MCF 10A (cell line): ENCODE results near the gene STXBP6. TPM values are rescaled to one million over a fixed set of nuclear protein-coding genes. Genes with fewer than 3 reads are reported as not detected.

Experiments used
- BruUV-seq: library from RNA; stranded (reverse); fragments of 400-500 nt; replicated peaks from 2 replicates; lab custom pipeline; 2021; lab: Mats Ljungman, UMichigan
- CTCF ChIA-PET: fragments of 300-600 bp; sonication (Branson Sonifier 250); formaldehyde crosslinking; extraction: SDS; loops from one replicate; lab custom pipeline; 2021; ENCODE audit warnings: antibody characterized with exemption, inconsistent platforms; lab: Yijun Ruan, JAX
- POLR2A ChIA-PET: fragments of 300-600, 350-650 bp; sonication (Branson Sonifier 250); formaldehyde crosslinking; extraction: SDS; loops from one replicate; lab custom pipeline; 2020; ENCODE audit warnings: antibody characterized with exemption, inconsistent platforms; lab: Yijun Ruan, JAX
- DNase-seq: peaks from one replicate; pipeline ENCODE4 v3.0.0-alpha.2; 2018; ENCODE audit not compliant: unreplicated experiment
- H3K27ac Mint-ChIP-seq: one replicate; pipeline ENCODE4 v1.8.0; 2022; ENCODE audit warnings: mild to moderate bottlenecking, low read depth, mixed read lengths; ENCODE audit not compliant: unreplicated experiment
- H3K27me3 Mint-ChIP-seq: one replicate; pipeline ENCODE4 v1.8.0; 2022; ENCODE audit warnings: mixed read lengths; ENCODE audit not compliant: insufficient read depth, unreplicated experiment
- H3K36me3 Mint-ChIP-seq: one replicate; pipeline ENCODE4 v1.8.0; 2022; ENCODE audit warnings: mild to moderate bottlenecking, moderate library complexity, mixed read lengths; ENCODE audit not compliant: insufficient read depth, unreplicated experiment
- H3K4me1 Mint-ChIP-seq: one replicate; pipeline ENCODE4 v1.8.0; 2022; ENCODE audit warnings: mixed read lengths; ENCODE audit not compliant: insufficient read depth, unreplicated experiment
- H3K4me3 Mint-ChIP-seq: one replicate; pipeline ENCODE4 v1.8.0; 2022; ENCODE audit warnings: mild to moderate bottlenecking, moderate library complexity, mixed read lengths; ENCODE audit not compliant: unreplicated experiment
- H3K9me3 Mint-ChIP-seq: one replicate; pipeline ENCODE4 v1.8.0; 2022; ENCODE audit warnings: mixed read lengths; ENCODE audit not compliant: unreplicated experiment
- CTCF ChIP-seq: fragments of 200-600 bp; IDR thresholded peaks from one replicate; pipeline ENCODE4 v1.8.0; 2022; ENCODE audit warnings: antibody characterized with exemption, mild to moderate bottlenecking; ENCODE audit not compliant: unreplicated experiment
- intact Hi-C: fragments of 100-400 bp; cut with micrococcal nuclease; formaldehyde crosslinking; loops from 2 replicates; pipeline ENCODE4 v1.14.1; 2022
- total RNA-seq: library from RNA; stranded (reverse); gene quantifications from 2 replicates; pipeline ENCODE4 v1.2.3, GENCODE V29; 2022

Gene STXBP6
- total RNA-seq, 1 experiment from 2014 or later: not detected

GRCh38 chr14:24833385-24833784 is 216.6 kb downstream of the STXBP6 start:
- Mint-ChIP-seq H3K9me3 (no peaks in the 10 kb centered on the region), H3K27ac (no peak overlapping the region), H3K27me3 (no peaks in the 10 kb centered on the region), H3K36me3 (no peaks in the 10 kb centered on the region), H3K4me3 (no peak overlapping the region), H3K4me1 (no peaks in the 10 kb centered on the region)
- ChIA-PET POLR2A (no interaction called here), CTCF (interaction anchor here (0.6 kb wide), 1 partner anchor 567 kb away, joined by 4 read pairs; no protein-coding TSS in a partner anchor)
- TF ChIP-seq CTCF: no peak
- DNase-seq: no peak
- intact Hi-C loops: no loop called here
- no TSS peak for BruUV-seq

GRCh38 chr14:24831677-24832076 is 218.3 kb downstream of the STXBP6 start:
- no peak for DNase-seq
- Mint-ChIP-seq H3K36me3 (no peaks in the 10 kb centered on the region), H3K4me3 (no peak overlapping the region), H3K4me1 (no peaks in the 10 kb centered on the region), H3K27ac (no peak overlapping the region), H3K27me3 (no peaks in the 10 kb centered on the region), H3K9me3 (no peaks in the 10 kb centered on the region)
- no TSS peak for BruUV-seq
- ChIA-PET CTCF (no interaction called here), POLR2A (no interaction called here)
- no peak for TF ChIP-seq CTCF
- intact Hi-C loops: no loop called here

GRCh38 chr14:24829862-24830261 is 220.1 kb downstream of the STXBP6 start:
- H3K4me1 Mint-ChIP-seq: no peaks in the 10 kb centered on the region
- H3K27me3 Mint-ChIP-seq: no peaks in the 10 kb centered on the region
- intact Hi-C loops: no loop called here
- no peak for DNase-seq
- H3K4me3 Mint-ChIP-seq: no peak overlapping the region
- ChIA-PET POLR2A (no interaction called here), CTCF (no interaction called here)
- no peak for TF ChIP-seq CTCF
- no TSS peak for BruUV-seq
- H3K27ac Mint-ChIP-seq: no peak overlapping the region
- no peaks in the 10 kb centered on the region for H3K36me3 Mint-ChIP-seq
- H3K9me3 Mint-ChIP-seq: no peaks in the 10 kb centered on the region

GRCh38 chr14:24828486-24828885 is 221.5 kb downstream of the STXBP6 start:
- TF ChIP-seq CTCF: no peak
- BruUV-seq: no TSS peak
- ChIA-PET POLR2A (no interaction called here), CTCF (no interaction called here)
- Mint-ChIP-seq H3K36me3 (no peaks in the 10 kb centered on the region), H3K27ac (no peak overlapping the region), H3K4me3 (no peak overlapping the region), H3K4me1 (no peaks in the 10 kb centered on the region), H3K9me3 (no peaks in the 10 kb centered on the region), H3K27me3 (no peaks in the 10 kb centered on the region)
- intact Hi-C loops: no loop called here
- no peak for DNase-seq
